ENCODE measurements around the gene ZNF438. TPM values are rescaled to one million over a fixed set of nuclear protein-coding genes. Genes with fewer than 3 reads are reported as not detected.

The ZNF438 gene
- total RNA-seq: 2.0 and 2.1 TPM in 2 replicates

GRCh38 chr10:31031558-31032257 lies at the start of gene ZNF438:
ZNF438 (minus strand) TSS chr10:31031865; CDS start chr10:30877034, 154,831 bp downstream.

